Transverse colon (tissue), 4 donors: ENCODE results near the gene OLFML2B.

ENCODE experiments used
- CTCF ChIP-seq, 5 experiments: fragments of 200-600 bp in 3 of 5; fragments of 450-650 bp in 2 of 5; sonication (generic) in 3 of 5; IDR thresholded peaks; 1 replicate in 2 of 5; 2 replicates in 3 of 5; pipeline ENCODE4 v1.5.1; 2016 to 2017; ENCODE audit warnings: antibody characterized with exemption in 5 of 5, inconsistent platforms in 3 of 5, mild to moderate bottlenecking in 2 of 5, moderate library complexity in 1 of 5
- POLR2AphosphoS5 ChIP-seq, 3 donors: sonication (generic); formaldehyde crosslinking; IDR thresholded peaks; one replicate each; pipeline ENCODE4 v1.6.1; 2016; ENCODE audit warnings: antibody characterized with exemption in 3 of 3

DNA sequence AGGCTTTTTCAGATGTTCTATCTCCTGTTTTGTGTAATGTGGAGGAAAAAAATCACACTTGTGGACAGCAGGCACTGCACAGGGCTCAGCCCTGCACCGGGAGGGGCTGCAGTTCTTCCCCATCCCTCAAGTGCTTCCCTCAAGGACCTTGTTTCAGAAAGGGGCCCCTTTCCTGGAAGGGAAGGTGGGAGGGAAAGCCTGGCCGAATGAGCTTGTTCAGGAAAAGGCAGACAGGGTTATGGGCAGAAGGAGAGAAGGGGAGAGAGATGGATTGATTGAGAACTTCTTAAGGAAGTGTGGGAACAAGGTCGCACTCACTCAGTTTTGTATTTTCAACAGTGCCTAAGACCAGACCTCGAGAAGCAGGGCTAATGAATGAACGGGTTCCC is 41.2 kb downstream of the OLFML2B start:
- TF ChIP-seq CTCF (IDR thresholded peaks at IDR 0.05): no peak
- TF ChIP-seq POLR2AphosphoS5 (IDR thresholded peaks at IDR 0.05): no peak
